HEK293T (cell line): ENCODE results near the gene CTNNA3.

Source experiments
- CTCF ChIA-PET: fragments of 350-600 bp; formaldehyde crosslinking; extraction: SDS; loops from one replicate; lab custom pipeline; 2021; ENCODE audit warnings: antibody characterized with exemption, inconsistent platforms; lab: Yijun Ruan, JAX
- POLR2A ChIA-PET: fragments of 350-600 bp; formaldehyde crosslinking; extraction: SDS; loops from one replicate; lab custom pipeline; 2020; ENCODE audit warnings: antibody characterized with exemption, inconsistent platforms; lab: Yijun Ruan, JAX
- DNase-seq: peaks from one replicate; pipeline ENCODE4 v3.0.0; 2012; ENCODE audit warnings: mixed read lengths; ENCODE audit errors: extremely low spot score
- ARNT ChIP-seq: fragments of 450-650 bp; IDR thresholded peaks from 2 replicates; pipeline ENCODE4 v1.6.1; 2017; ENCODE audit warnings: mild to moderate bottlenecking
- BHLHE40 ChIP-seq: fragments of 450-650 bp; IDR thresholded peaks from 2 replicates; pipeline ENCODE4 v1.6.1; 2016; ENCODE audit warnings: mild to moderate bottlenecking, moderate library complexity, borderline replicate concordance
- CTBP1 ChIP-seq: fragments of 450-650 bp; IDR thresholded peaks from 2 replicates; pipeline ENCODE4 v1.6.1; 2016; ENCODE audit warnings: borderline replicate concordance
- ELF4 ChIP-seq: fragments of 450-650 bp; IDR thresholded peaks from 2 replicates; pipeline ENCODE4 v1.6.1; 2017; ENCODE audit warnings: antibody characterized with exemption
- FOXA1 ChIP-seq: fragments of 450-650 bp; IDR thresholded peaks from 2 replicates; pipeline ENCODE4 v1.6.1; 2016; ENCODE audit warnings: mild to moderate bottlenecking
- FOXK2 ChIP-seq: fragments of 450-650 bp; IDR thresholded peaks from 2 replicates; pipeline ENCODE4 v1.6.1; 2016; ENCODE audit warnings: mild to moderate bottlenecking
- FOXM1 ChIP-seq: fragments of 450-650 bp; IDR thresholded peaks from 2 replicates; pipeline ENCODE4 v1.6.1; 2017; ENCODE audit warnings: mild to moderate bottlenecking, borderline replicate concordance
- HDGF ChIP-seq: fragments of 450-650 bp; IDR thresholded peaks from 2 replicates; pipeline ENCODE4 v1.6.1; 2017; ENCODE audit warnings: antibody characterized with exemption, borderline replicate concordance
- L3MBTL2 ChIP-seq: fragments of 450-650 bp; conservative IDR thresholded peaks from 2 replicates; pipeline ENCODE4 v1.6.1; 2016; ENCODE audit warnings: mild to moderate bottlenecking
- LEF1 ChIP-seq: fragments of 450-650 bp; IDR thresholded peaks from 2 replicates; pipeline ENCODE4 v1.6.1; 2017; ENCODE audit warnings: mild to moderate bottlenecking, borderline replicate concordance
- NFRKB ChIP-seq: fragments of 450-650 bp; IDR thresholded peaks from 2 replicates; pipeline ENCODE4 v1.6.1; 2016; ENCODE audit warnings: mild to moderate bottlenecking, moderate library complexity
- SP1 ChIP-seq: fragments of 450-650 bp; IDR thresholded peaks from 2 replicates; pipeline ENCODE4 v1.6.1; 2017
- SUZ12 ChIP-seq: fragments of 450-650 bp; IDR thresholded peaks from 2 replicates; pipeline ENCODE4 v1.6.1; 2016; ENCODE audit warnings: mild to moderate bottlenecking
- TARDBP ChIP-seq: fragments of 450-650 bp; IDR thresholded peaks from 2 replicates; pipeline ENCODE4 v1.6.1; 2016
- ZNF384 ChIP-seq: fragments of 450-650 bp; IDR thresholded peaks from 2 replicates; pipeline ENCODE4 v1.6.1; 2016
- TF ChIP-seq, protein P1 (sequence below): fragments of 450-650 bp; IDR thresholded peaks from 2 replicates; pipeline ENCODE4 v1.6.1; 2016

Gene CTNNA3

GRCh38 chr10:67607472-67607871 lies 88.5 kb downstream of the CTNNA3 start:
- ChIA-PET CTCF (interaction anchor here (0.6 kb wide), 1 partner anchor 172 kb away, joined by 3 read pairs; no protein-coding TSS in a partner anchor), POLR2A (no interaction called here)
- DNase-seq, result no peak
- TF ChIP-seq ELF4 (no peak), HDGF (no peak), SUZ12 (no peak)

- DNase-seq, result no peak
- ChIA-PET CTCF (no interaction called here), POLR2A (no interaction called here)
- TF ChIP-seq FOXM1, result no peak
- no peak for TF ChIP-seq NFRKB
- TF ChIP-seq LEF1, result no peak
- TF ChIP-seq TARDBP, result no peak
- TF ChIP-seq ARNT, result no peak
- no peak for TF ChIP-seq SP1
- TF ChIP-seq ELF4, result no peak
- no peak for TF ChIP-seq CTBP1
- no peak for TF ChIP-seq SUZ12
Observed at GRCh38 chr10:67606572-67606971, 89.4 kb downstream of the CTNNA3 start.

- DNase-seq, result no peak
- TF ChIP-seq, protein P1, sequence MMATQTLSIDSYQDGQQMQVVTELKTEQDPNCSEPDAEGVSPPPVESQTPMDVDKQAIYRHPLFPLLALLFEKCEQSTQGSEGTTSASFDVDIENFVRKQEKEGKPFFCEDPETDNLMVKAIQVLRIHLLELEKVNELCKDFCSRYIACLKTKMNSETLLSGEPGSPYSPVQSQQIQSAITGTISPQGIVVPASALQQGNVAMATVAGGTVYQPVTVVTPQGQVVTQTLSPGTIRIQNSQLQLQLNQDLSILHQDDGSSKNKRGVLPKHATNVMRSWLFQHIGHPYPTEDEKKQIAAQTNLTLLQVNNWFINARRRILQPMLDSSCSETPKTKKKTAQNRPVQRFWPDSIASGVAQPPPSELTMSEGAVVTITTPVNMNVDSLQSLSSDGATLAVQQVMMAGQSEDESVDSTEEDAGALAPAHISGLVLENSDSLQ, result no peak
- TF ChIP-seq SUZ12, result no peak
- TF ChIP-seq L3MBTL2, result no peak
- no peak for TF ChIP-seq ARNT
- TF ChIP-seq ELF4, result no peak
- no peak for TF ChIP-seq SP1
- TF ChIP-seq CTBP1, result no peak
- TF ChIP-seq NFRKB, result no peak
- CTCF ChIA-PET, result no interaction called here
- POLR2A ChIA-PET, result no interaction called here
Observed at GRCh38 chr10:67603701-67604100, 92.3 kb downstream of the CTNNA3 start.

- no peak for TF ChIP-seq ELF4
- no peak for TF ChIP-seq CTBP1
- TF ChIP-seq SP1, result no peak
- no peak for TF ChIP-seq SUZ12
- TF ChIP-seq HDGF, result no peak
- no peak for TF ChIP-seq TARDBP
- no peak for TF ChIP-seq FOXA1
- no peak for TF ChIP-seq FOXK2
- no peak for TF ChIP-seq FOXM1
- no peak for TF ChIP-seq ZNF384
- TF ChIP-seq, protein P1, result no peak
- TF ChIP-seq LEF1, result no peak
- no peak for TF ChIP-seq BHLHE40
- TF ChIP-seq L3MBTL2, result no peak
- no peak for TF ChIP-seq NFRKB
- no peak for TF ChIP-seq ARNT
- ChIA-PET CTCF (no interaction called here), POLR2A (no interaction called here)
- no peak for DNase-seq
Observed at GRCh38 chr10:67603086-67603485, 92.9 kb downstream of the CTNNA3 start.

- ChIA-PET POLR2A (no interaction called here), CTCF (no interaction called here)
- TF ChIP-seq L3MBTL2 (no peak), HDGF (no peak), TARDBP (no peak), ZNF384 (no peak), ELF4 (no peak), FOXA1 (no peak), FOXK2 (no peak), NFRKB (no peak), FOXM1 (no peak), SUZ12 (no peak), CTBP1 (no peak), SP1 (no peak), LEF1 (no peak), ARNT (no peak), BHLHE40 (no peak)
- TF ChIP-seq, protein P1, result no peak
- no peak for DNase-seq
Observed at GRCh38 chr10:67602268-67602950, 93.6 kb downstream of the CTNNA3 start.

DNA sequence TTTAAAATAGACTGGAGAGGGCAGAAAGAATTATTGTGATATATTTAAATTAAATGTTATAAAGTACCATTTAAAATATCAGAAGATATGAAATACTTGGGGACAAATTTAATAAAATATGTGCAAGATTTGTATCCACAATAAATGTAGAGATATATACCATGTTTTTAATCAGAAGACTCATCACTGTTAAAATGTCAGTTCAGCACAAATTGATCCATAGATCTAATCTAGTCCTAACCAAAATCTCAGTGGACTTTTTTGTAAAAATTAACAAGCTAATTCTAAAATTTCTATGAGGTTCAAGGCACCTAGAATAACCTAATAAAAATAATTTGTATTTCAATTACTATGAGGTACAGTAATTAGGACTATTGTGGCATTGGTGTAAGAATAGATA lies 96.4 kb downstream of the CTNNA3 start:
- CTCF ChIA-PET, result no interaction called here
- DNase-seq, result no peak
- TF ChIP-seq HDGF, result no peak
- TF ChIP-seq FOXA1, result no peak
- TF ChIP-seq ARNT, result no peak
- no peak for TF ChIP-seq BHLHE40
- no peak for TF ChIP-seq ELF4
- no peak for TF ChIP-seq FOXK2
- no peak for TF ChIP-seq L3MBTL2
- TF ChIP-seq SUZ12, result no peak
- TF ChIP-seq, protein P1, result no peak
- no peak for TF ChIP-seq FOXM1
- TF ChIP-seq NFRKB, result no peak
- TF ChIP-seq TARDBP, result no peak
- no peak for TF ChIP-seq SP1
- TF ChIP-seq CTBP1, result no peak
- POLR2A ChIA-PET, result no interaction called here
